Spleen (tissue), 7 donors: ENCODE measurements around the gene PRSS8.

Source experiments
- POLR2A ChIP-seq, 3 donors: fragments of 450-650 bp; IDR thresholded peaks; one replicate each; pipeline ENCODE4 v1.5.1; 2017; ENCODE audit warnings: antibody characterized with exemption in 3 of 3, mild to moderate bottlenecking in 1 of 3
- POLR2AphosphoS5 ChIP-seq, 3 donors: sonication (generic); formaldehyde crosslinking; IDR thresholded peaks; one replicate each; pipeline ENCODE4 v1.5.1; 2017; ENCODE audit warnings: antibody characterized with exemption in 3 of 3
- TF ChIP-seq, protein P1 (sequence below), 11 experiments: fragments of 200-600 bp in 7 of 11; fragments of 450-650 bp in 4 of 11; sonication (generic) in 4 of 11; IDR thresholded peaks in 8 of 11; conservative IDR thresholded peaks in 3 of 11; 1 replicate in 7 of 11; 2 replicates in 4 of 11; pipeline versions ENCODE4 v1.4.0 to v1.8.0; 2016 to 2021; ENCODE audit warnings: antibody characterized with exemption in 11 of 11, inconsistent platforms in 4 of 11, mild to moderate bottlenecking in 1 of 11
- donor health status: DM: no; HTN: no; CAD: no; lungs with moderate emphysema.
- donor health status: DM: no; HTN: no; CAD: no.
- donor health status: DM: no; HTN: no; CAD: no.

DNA sequence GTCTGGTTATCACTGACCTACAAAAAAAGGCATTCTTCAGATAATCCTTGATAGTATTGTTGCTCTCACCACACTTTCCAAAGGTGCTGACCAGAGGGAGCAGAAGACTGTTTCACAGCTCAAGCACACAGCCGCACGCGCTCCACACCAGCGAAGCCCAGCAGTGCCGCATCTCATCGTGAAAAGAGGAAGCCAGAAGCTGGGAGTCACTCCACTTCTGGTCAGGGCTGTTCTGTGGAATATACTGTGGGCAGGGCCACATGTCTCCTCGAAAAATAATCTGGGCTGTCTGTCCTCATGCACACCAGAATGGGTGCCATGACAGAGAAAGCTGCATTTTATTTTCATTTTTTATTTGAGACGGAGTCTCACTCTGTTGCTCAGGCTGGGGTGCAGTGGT is 21.6 kb upstream of the PRSS8 start:
- TF ChIP-seq, protein P1, sequence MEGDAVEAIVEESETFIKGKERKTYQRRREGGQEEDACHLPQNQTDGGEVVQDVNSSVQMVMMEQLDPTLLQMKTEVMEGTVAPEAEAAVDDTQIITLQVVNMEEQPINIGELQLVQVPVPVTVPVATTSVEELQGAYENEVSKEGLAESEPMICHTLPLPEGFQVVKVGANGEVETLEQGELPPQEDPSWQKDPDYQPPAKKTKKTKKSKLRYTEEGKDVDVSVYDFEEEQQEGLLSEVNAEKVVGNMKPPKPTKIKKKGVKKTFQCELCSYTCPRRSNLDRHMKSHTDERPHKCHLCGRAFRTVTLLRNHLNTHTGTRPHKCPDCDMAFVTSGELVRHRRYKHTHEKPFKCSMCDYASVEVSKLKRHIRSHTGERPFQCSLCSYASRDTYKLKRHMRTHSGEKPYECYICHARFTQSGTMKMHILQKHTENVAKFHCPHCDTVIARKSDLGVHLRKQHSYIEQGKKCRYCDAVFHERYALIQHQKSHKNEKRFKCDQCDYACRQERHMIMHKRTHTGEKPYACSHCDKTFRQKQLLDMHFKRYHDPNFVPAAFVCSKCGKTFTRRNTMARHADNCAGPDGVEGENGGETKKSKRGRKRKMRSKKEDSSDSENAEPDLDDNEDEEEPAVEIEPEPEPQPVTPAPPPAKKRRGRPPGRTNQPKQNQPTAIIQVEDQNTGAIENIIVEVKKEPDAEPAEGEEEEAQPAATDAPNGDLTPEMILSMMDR (IDR thresholded peaks at IDR 0.05 in 8 of 11, conservative IDR thresholded peaks at IDR 0.05 in 3 of 11): no peak
- TF ChIP-seq POLR2A (IDR thresholded peaks at IDR 0.05): no peak
- no peak for TF ChIP-seq POLR2AphosphoS5 (IDR thresholded peaks at IDR 0.05)
